Measurements from ENCODE around the gene PROCR.

DNA sequence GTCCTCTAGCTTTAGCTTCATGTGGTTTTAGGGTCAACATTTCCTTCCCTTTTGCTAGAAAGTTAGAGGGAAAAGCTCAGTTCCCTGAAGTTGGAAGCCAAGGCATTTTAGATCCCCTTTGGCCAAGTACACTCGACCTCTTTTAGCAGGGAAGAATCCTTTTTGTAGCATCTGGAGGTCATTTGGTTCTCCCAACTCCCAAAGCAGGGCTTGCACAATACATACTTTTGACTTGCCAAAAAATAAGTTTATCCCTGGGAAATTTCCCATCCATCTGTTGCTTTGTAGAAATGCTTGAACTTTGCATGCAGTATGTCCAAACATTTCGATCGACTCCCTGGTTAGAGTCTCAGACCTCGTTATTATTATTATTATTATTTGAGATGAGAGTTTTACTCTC, 20.1 kb upstream of the PROCR start:
- TF ChIP-seq, protein P1, sequence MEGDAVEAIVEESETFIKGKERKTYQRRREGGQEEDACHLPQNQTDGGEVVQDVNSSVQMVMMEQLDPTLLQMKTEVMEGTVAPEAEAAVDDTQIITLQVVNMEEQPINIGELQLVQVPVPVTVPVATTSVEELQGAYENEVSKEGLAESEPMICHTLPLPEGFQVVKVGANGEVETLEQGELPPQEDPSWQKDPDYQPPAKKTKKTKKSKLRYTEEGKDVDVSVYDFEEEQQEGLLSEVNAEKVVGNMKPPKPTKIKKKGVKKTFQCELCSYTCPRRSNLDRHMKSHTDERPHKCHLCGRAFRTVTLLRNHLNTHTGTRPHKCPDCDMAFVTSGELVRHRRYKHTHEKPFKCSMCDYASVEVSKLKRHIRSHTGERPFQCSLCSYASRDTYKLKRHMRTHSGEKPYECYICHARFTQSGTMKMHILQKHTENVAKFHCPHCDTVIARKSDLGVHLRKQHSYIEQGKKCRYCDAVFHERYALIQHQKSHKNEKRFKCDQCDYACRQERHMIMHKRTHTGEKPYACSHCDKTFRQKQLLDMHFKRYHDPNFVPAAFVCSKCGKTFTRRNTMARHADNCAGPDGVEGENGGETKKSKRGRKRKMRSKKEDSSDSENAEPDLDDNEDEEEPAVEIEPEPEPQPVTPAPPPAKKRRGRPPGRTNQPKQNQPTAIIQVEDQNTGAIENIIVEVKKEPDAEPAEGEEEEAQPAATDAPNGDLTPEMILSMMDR (IDR thresholded peaks at IDR 0.05; ENCODE audit: low read length): no peak
- no peak for TF ChIP-seq EZH2 (optimal IDR thresholded peaks at IDR 0.05; ENCODE audit: low read depth, low read length)
- TF ChIP-seq EZH2phosphoT487 (IDR thresholded peaks at IDR 0.05; ENCODE audit: low read length): no peak

Measured in MM.1S (cell line).